ENCODE data around the gene TRIM41. TPM values are rescaled to one million over a fixed set of nuclear protein-coding genes. Genes with fewer than 3 reads are reported as not detected.

TRIM41 gene
- total and polyA plus RNA-seq, 9 of the 15 experiments (the other 6 are each of a cell fraction or from before 2014, with no cell fraction given): 1.8 to 47.6 (median 20.9) TPM

DNA sequence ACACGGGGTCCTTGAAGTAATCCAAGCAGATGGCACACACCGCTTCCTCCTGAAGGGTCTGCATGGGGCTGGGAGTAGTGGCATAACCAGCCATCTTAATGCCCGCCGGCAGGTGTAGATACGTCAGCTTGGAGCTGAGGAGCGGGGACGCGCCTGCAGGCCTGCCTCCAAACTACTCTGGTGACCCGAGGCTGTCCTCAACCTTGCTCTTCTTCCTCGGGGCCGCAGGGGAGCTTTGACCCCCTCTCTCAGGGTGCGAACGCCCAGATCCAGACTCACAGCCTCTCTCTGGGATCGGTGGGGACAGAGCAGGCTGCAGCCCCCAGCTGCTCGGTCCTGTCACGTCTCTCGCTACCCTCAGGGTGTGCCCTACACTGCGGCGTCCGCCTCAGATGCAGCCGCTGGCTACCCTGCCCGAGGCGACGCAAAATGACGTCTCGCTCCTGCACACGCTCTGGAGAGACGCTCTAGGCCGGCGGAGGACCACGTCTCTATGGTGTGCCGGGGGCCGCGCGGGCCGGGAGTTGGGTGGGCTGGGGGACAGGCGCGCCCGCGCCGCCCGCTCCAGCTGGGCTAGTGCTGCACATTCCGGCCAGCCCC is 37.7 kb downstream of the TRIM41 start, which contains the start of gene TRIM52 (continued):
- TF ChIP-seq, protein P1, sequence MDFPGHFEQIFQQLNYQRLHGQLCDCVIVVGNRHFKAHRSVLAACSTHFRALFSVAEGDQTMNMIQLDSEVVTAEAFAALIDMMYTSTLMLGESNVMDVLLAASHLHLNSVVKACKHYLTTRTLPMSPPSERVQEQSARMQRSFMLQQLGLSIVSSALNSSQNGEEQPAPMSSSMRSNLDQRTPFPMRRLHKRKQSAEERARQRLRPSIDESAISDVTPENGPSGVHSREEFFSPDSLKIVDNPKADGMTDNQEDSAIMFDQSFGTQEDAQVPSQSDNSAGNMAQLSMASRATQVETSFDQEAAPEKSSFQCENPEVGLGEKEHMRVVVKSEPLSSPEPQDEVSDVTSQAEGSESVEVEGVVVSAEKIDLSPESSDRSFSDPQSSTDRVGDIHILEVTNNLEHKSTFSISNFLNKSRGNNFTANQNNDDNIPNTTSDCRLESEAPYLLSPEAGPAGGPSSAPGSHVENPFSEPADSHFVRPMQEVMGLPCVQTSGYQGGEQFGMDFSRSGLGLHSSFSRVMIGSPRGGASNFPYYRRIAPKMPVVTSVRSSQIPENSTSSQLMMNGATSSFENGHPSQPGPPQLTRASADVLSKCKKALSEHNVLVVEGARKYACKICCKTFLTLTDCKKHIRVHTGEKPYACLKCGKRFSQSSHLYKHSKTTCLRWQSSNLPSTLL (IDR thresholded peaks at IDR 0.05): no peak
- TF ChIP-seq GATAD2A (IDR thresholded peaks at IDR 0.05) (no peak), HDAC8 (tag; IDR thresholded peaks at IDR 0.05) (no peak), ZSCAN32 (CRISPR knock-in tag; IDR thresholded peaks at IDR 0.05) (no peak), MTA1 (IDR thresholded peaks at IDR 0.05; ENCODE audit: borderline replicate concordance) (peak; percentile 97), MTF1 (CRISPR knock-in tag; IDR thresholded peaks at IDR 0.05; ENCODE audit: borderline replicate concordance) (no peak), ZNF561 (CRISPR knock-in tag; conservative IDR thresholded peaks at IDR 0.05) (no peak), RBM14 (IDR thresholded peaks at IDR 0.05; ENCODE audit: borderline replicate concordance, insufficient read depth, low read depth, low read length) (0 out of 2 replicates have a peak, but pooled peaks have one; percentile 16), MAFK (IDR thresholded peaks at IDR 0.05; ENCODE audit: low read length) (no peak), TEAD1 (CRISPR knock-in tag; IDR thresholded peaks at IDR 0.05) (no peak), HMGN3 (IDR thresholded peaks at IDR 0.05; ENCODE audit: borderline replicate concordance, extremely low read depth, insufficient read length, low read depth, low read length) (peak; percentile 66), POLR2AphosphoS2 (IDR thresholded peaks at IDR 0.05; ENCODE audit: low read length) (peak; percentile 65; the same call in 1 of the 2 replicates), MECOM (CRISPR knock-in tag; IDR thresholded peaks at IDR 0.05) (no peak)
- TF ChIP-seq, protein P2, sequence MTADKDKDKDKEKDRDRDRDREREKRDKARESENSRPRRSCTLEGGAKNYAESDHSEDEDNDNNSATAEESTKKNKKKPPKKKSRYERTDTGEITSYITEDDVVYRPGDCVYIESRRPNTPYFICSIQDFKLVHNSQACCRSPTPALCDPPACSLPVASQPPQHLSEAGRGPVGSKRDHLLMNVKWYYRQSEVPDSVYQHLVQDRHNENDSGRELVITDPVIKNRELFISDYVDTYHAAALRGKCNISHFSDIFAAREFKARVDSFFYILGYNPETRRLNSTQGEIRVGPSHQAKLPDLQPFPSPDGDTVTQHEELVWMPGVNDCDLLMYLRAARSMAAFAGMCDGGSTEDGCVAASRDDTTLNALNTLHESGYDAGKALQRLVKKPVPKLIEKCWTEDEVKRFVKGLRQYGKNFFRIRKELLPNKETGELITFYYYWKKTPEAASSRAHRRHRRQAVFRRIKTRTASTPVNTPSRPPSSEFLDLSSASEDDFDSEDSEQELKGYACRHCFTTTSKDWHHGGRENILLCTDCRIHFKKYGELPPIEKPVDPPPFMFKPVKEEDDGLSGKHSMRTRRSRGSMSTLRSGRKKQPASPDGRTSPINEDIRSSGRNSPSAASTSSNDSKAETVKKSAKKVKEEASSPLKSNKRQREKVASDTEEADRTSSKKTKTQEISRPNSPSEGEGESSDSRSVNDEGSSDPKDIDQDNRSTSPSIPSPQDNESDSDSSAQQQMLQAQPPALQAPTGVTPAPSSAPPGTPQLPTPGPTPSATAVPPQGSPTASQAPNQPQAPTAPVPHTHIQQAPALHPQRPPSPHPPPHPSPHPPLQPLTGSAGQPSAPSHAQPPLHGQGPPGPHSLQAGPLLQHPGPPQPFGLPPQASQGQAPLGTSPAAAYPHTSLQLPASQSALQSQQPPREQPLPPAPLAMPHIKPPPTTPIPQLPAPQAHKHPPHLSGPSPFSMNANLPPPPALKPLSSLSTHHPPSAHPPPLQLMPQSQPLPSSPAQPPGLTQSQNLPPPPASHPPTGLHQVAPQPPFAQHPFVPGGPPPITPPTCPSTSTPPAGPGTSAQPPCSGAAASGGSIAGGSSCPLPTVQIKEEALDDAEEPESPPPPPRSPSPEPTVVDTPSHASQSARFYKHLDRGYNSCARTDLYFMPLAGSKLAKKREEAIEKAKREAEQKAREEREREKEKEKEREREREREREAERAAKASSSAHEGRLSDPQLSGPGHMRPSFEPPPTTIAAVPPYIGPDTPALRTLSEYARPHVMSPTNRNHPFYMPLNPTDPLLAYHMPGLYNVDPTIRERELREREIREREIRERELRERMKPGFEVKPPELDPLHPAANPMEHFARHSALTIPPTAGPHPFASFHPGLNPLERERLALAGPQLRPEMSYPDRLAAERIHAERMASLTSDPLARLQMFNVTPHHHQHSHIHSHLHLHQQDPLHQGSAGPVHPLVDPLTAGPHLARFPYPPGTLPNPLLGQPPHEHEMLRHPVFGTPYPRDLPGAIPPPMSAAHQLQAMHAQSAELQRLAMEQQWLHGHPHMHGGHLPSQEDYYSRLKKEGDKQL (CRISPR knock-in tag; IDR thresholded peaks at IDR 0.05; ENCODE audit: borderline replicate concordance): no peak
- TF ChIP-seq, protein P3, sequence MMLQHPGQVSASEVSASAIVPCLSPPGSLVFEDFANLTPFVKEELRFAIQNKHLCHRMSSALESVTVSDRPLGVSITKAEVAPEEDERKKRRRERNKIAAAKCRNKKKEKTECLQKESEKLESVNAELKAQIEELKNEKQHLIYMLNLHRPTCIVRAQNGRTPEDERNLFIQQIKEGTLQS (IDR thresholded peaks at IDR 0.05): no peak
- TF ChIP-seq, protein P3 (CRISPR knock-in tag; conservative IDR thresholded peaks at IDR 0.05): 0 out of 2 replicates have a peak, but pooled peaks have one; percentile 34
- TF ChIP-seq, protein P4, sequence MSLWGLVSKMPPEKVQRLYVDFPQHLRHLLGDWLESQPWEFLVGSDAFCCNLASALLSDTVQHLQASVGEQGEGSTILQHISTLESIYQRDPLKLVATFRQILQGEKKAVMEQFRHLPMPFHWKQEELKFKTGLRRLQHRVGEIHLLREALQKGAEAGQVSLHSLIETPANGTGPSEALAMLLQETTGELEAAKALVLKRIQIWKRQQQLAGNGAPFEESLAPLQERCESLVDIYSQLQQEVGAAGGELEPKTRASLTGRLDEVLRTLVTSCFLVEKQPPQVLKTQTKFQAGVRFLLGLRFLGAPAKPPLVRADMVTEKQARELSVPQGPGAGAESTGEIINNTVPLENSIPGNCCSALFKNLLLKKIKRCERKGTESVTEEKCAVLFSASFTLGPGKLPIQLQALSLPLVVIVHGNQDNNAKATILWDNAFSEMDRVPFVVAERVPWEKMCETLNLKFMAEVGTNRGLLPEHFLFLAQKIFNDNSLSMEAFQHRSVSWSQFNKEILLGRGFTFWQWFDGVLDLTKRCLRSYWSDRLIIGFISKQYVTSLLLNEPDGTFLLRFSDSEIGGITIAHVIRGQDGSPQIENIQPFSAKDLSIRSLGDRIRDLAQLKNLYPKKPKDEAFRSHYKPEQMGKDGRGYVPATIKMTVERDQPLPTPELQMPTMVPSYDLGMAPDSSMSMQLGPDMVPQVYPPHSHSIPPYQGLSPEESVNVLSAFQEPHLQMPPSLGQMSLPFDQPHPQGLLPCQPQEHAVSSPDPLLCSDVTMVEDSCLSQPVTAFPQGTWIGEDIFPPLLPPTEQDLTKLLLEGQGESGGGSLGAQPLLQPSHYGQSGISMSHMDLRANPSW (CRISPR knock-in tag; IDR thresholded peaks at IDR 0.05): no peak

All from K562 (cell line).